T-cell (primary cell): ENCODE results near the gene MTF2. TPM values are rescaled to one million over a fixed set of nuclear protein-coding genes. Genes with fewer than 3 reads are reported as not detected.

Experiments used
- ATAC-seq, 4 experiments: fragments of 200-7000 bp in 3 of 4; fragments of 150-1000 bp in 1 of 4; cut with Tn5 transposase; replicated peaks in 1 of 4; 1 replicate in 3 of 4; 2 replicates in 1 of 4; pipeline ENCODE4 v1.10.0; 2021; ENCODE audit warnings: moderate library complexity in 3 of 4, mild to moderate bottlenecking in 2 of 4, moderate number of reproducible peaks in 1 of 4
- CTCF ChIA-PET, 2 donors: fragments of 300-600 bp; sonication (Branson Sonifier 250); formaldehyde crosslinking; loops; one replicate each; lab custom pipeline; 2022; ENCODE audit warnings: antibody characterized with exemption in 2 of 2; lab: Charles Lee
- POLR2A ChIA-PET, 2 donors: fragments of 300-600 bp; sonication (Branson Sonifier 250); formaldehyde crosslinking; loops; one replicate each; lab custom pipeline; 2022; ENCODE audit warnings: antibody characterized with exemption in 2 of 2; lab: Charles Lee
- DNase-seq, 35 experiments: peaks; one replicate each; pipeline versions ENCODE4 v3.0.0 to v3.0.0-alpha.2; 2013 to 2023
- H3K27ac ChIP-seq: one replicate; pipeline ENCODE4 v1.5.1; 2013; ENCODE audit warnings: low read length
- H3K27me3 ChIP-seq, 2 experiments: replicated peaks in 1 of 2; 1 replicate in 1 of 2; 2 replicates in 1 of 2; pipeline versions ENCODE4 v1.6.1 to v1.7.0; 2013; ENCODE audit warnings: low read length in 1 of 2, mixed read lengths in 1 of 2; ENCODE audit not compliant: control insufficient read depth in 2 of 2, insufficient read depth in 2 of 2; ENCODE audit errors: extremely low read depth in 1 of 2
- H3K36me3 ChIP-seq, 2 donors: 1 replicate in 1 of 2; 2 replicates in 1 of 2; pipeline versions ENCODE4 v1.6.1 to v1.7.0; 2013; ENCODE audit warnings: low read length in 1 of 2; ENCODE audit not compliant: control insufficient read depth in 2 of 2, insufficient read depth in 1 of 2; ENCODE audit errors: extremely low read depth in 1 of 2
- H3K4me1 ChIP-seq, 2 experiments: 1 replicate in 1 of 2; 2 replicates in 1 of 2; pipeline versions ENCODE4 v1.6.1 to v1.7.0; 2013; ENCODE audit warnings: low read length in 2 of 2, mixed read lengths in 1 of 2; ENCODE audit not compliant: insufficient read depth in 2 of 2, control insufficient read depth in 1 of 2; ENCODE audit errors: extremely low read depth in 1 of 2
- H3K4me3 ChIP-seq, 2 donors: 1 replicate in 1 of 2; 2 replicates in 1 of 2; pipeline versions ENCODE4 v1.5.1 to v1.7.0; 2013; ENCODE audit warnings: mild to moderate bottlenecking in 2 of 2, low read length in 1 of 2, moderate library complexity in 1 of 2; ENCODE audit not compliant: control insufficient read depth in 1 of 2; ENCODE audit errors: extremely low read depth in 1 of 2
- H3K9me3 ChIP-seq: 2 replicates; pipeline ENCODE4 v1.7.0; 2013
- H3K27ac Mint-ChIP-seq, 2 donors: one replicate each; pipeline ENCODE4 v1.8.0; 2020 to 2021; ENCODE audit warnings: mild to moderate bottlenecking in 2 of 2, mixed read lengths in 2 of 2
- H3K27me3 Mint-ChIP-seq, 2 donors: one replicate each; pipeline ENCODE4 v1.8.0; 2021 to 2022; ENCODE audit warnings: mixed read lengths in 2 of 2
- H3K36me3 Mint-ChIP-seq: one replicate; pipeline ENCODE4 v1.8.0; 2021; ENCODE audit warnings: mixed read lengths
- H3K4me1 Mint-ChIP-seq, 3 donors: one replicate each; pipeline ENCODE4 v1.8.0; 2020 to 2022; ENCODE audit warnings: mixed read lengths in 3 of 3, mild to moderate bottlenecking in 1 of 3
- H3K4me3 Mint-ChIP-seq, 3 donors: one replicate each; pipeline ENCODE4 v1.8.0; 2020 to 2022; ENCODE audit warnings: mild to moderate bottlenecking in 3 of 3, mixed read lengths in 3 of 3, moderate library complexity in 3 of 3
- H3K9me3 Mint-ChIP-seq, 3 donors: one replicate each; pipeline ENCODE4 v1.8.0; 2020 to 2022; ENCODE audit warnings: mixed read lengths in 3 of 3
- WGBS: methylation state at CpG from one replicate; pipeline ENCODE4 v1.1.5; 2013; ENCODE audit warnings: missing lambda C conversion rate; ENCODE audit not compliant: insufficient coverage; 5-methylcytosine and 5-hydroxymethylcytosine counted together
- total RNA-seq, 35 experiments: library from RNA in 6 of 35; stranded (reverse) in 6 of 35; fragments of 120-200 nt in 1 of 35; gene quantifications; one replicate each; pipeline versions ENCODE4 v1.2.1 to v1.2.4 and lab custom pipeline; 2013 to 2026

MTF2 gene
- total RNA-seq, 5 donors from 2014 or later (not counting 1 experiment from before 2014, with no cell fraction given), result 40.1 to 49.2 (median 47.4) TPM

GRCh38 chr1:93079685-93080141 is 630 bp downstream of the MTF2 start:
- Mint-ChIP-seq H3K27me3 (no peaks in the 10 kb centered on the region), H3K27ac (peak overlapping the region; percentile 98 to 99), H3K36me3 (peaks cover 18% of the 10 kb centered on the region), H3K9me3 (no peaks in the 10 kb centered on the region), H3K4me1 (peaks cover 53 to 66% (median 54%) of the 10 kb centered on the region in 3 donors), H3K4me3 (peak overlapping the region; percentile 97 to 100 (median 99))
- no peaks in the 10 kb centered on the region for H3K9me3 ChIP-seq
- no peaks in the 10 kb centered on the region for H3K36me3 ChIP-seq
- DNase-seq (peak in 12 of 35 experiments; percentile 0 to 42 (median 4)), ATAC-seq (peak in 1 of 4 experiments; percentile 2)
- H3K4me1 ChIP-seq, result peaks cover 18 to 31% of the 10 kb centered on the region in 2 experiments
- POLR2A ChIA-PET, result interaction anchor here (0.6 to 1.9 kb wide), 5 partner anchors 17 to 763 kb away, joined by 4 to 8 read pairs (median 5); no protein-coding TSS in a partner anchor
- H3K4me3 ChIP-seq, result peak overlapping the region; percentile 91 to 93
- peak overlapping the region; percentile 90 for H3K27ac ChIP-seq
- CTCF ChIA-PET, result interaction anchor here (0.5 to 2.1 kb wide), 35 partner anchors 9 to 766 kb away, joined by 3 to 10 read pairs (median 4); partner anchors contain the start of gene DIPK1A (in 1 of the 2)
- WGBS, result under 1% methylated on average over 12 of the region's 13 CpGs
- no peaks in the 10 kb centered on the region for H3K27me3 ChIP-seq

GRCh38 chr1:93080179-93080823 is 1.2 kb downstream of the MTF2 start:
- ATAC-seq (peak; percentile 61 to 71 (median 66)), DNase-seq (peak in 3 of 35 experiments; percentile 11 to 75 (median 17))
- peaks cover 18 to 31% of the 10 kb centered on the region in 2 experiments for H3K4me1 ChIP-seq
- Mint-ChIP-seq H3K27me3 (no peaks in the 10 kb centered on the region), H3K4me1 (peaks cover 55 to 68% (median 56%) of the 10 kb centered on the region in 3 donors), H3K36me3 (peaks cover 20% of the 10 kb centered on the region), H3K27ac (peak overlapping the region; percentile 98 to 99), H3K9me3 (no peaks in the 10 kb centered on the region), H3K4me3 (peak overlapping the region; percentile 97 to 100 (median 99))
- no peaks in the 10 kb centered on the region for H3K36me3 ChIP-seq
- peak overlapping the region; percentile 90 for H3K27ac ChIP-seq
- POLR2A ChIA-PET, result interaction anchor here (0.6 to 1.9 kb wide), 6 partner anchors 15 to 118 kb away, joined by 3 to 8 read pairs (median 4); no protein-coding TSS in a partner anchor
- peak overlapping the region; percentile 91 to 93 for H3K4me3 ChIP-seq
- no peaks in the 10 kb centered on the region for H3K27me3 ChIP-seq
- CTCF ChIA-PET, result interaction anchor here (0.5 to 1.9 kb wide), 36 partner anchors 9 to 765 kb away, joined by 3 to 10 read pairs (median 4); partner anchors contain the start of genes DIPK1A (in 1 of the 2) and DR1 (in 1 of the 2)
- no CpG with 5 or more reads among the region's 5 CpGs for WGBS
- H3K9me3 ChIP-seq, result no peaks in the 10 kb centered on the region

- ChIA-PET POLR2A (interaction anchor here in 1 of 2 donors (0.6 kb wide), 2 partner anchors 223 to 528 kb away, joined by 3 read pairs; no protein-coding TSS in a partner anchor), CTCF (interaction anchor here in 1 of 2 donors (0.6 kb wide), 2 partner anchors 222 to 455 kb away, joined by 3 to 4 read pairs; no protein-coding TSS in a partner anchor)
- Mint-ChIP-seq H3K27ac (peak overlapping the region; percentile 19 to 64), H3K4me3 (peak overlapping the region; percentile 54 to 100 (median 99)), H3K4me1 (peaks cover 66 to 81% (median 68%) of the 10 kb centered on the region in 3 donors), H3K36me3 (peaks cover 30% of the 10 kb centered on the region), H3K27me3 (no peaks in the 10 kb centered on the region), H3K9me3 (no peaks in the 10 kb centered on the region)
- Histone ChIP-seq H3K4me1 (peaks cover 26 to 31% of the 10 kb centered on the region in 2 experiments), H3K36me3 (peaks cover 0 to 7% of the 10 kb centered on the region in 2 donors), H3K9me3 (no peaks in the 10 kb centered on the region), H3K27me3 (no peaks in the 10 kb centered on the region), H3K27ac (peak overlapping the region; percentile 11), H3K4me3 (no peak overlapping the region)
- ATAC-seq (no peak), DNase-seq (no peak)
Observed at GRCh38 chr1:93081716-93082115, 2.6 kb downstream of the MTF2 start.

GRCh38 chr1:93082313-93082712 is 3.2 kb downstream of the MTF2 start:
- H3K27ac ChIP-seq, result no peak overlapping the region
- DNase-seq (no peak), ATAC-seq (no peak)
- H3K27me3 ChIP-seq, result no peaks in the 10 kb centered on the region
- no peaks in the 10 kb centered on the region for H3K9me3 ChIP-seq
- Mint-ChIP-seq H3K9me3 (no peaks in the 10 kb centered on the region), H3K27me3 (no peaks in the 10 kb centered on the region), H3K4me1 (peaks cover 69 to 82% (median 73%) of the 10 kb centered on the region in 3 donors), H3K4me3 (peak overlapping the region in 1 of 3 donors; percentile 100), H3K27ac (no peak overlapping the region), H3K36me3 (peaks cover 32% of the 10 kb centered on the region)
- no peak overlapping the region for H3K4me3 ChIP-seq
- H3K36me3 ChIP-seq, result peaks cover 0 to 7% of the 10 kb centered on the region in 2 donors
- ChIA-PET POLR2A (interaction anchor here in 1 of 2 donors (0.6 kb wide), 1 partner anchor 528 kb away, joined by 3 read pairs; no protein-coding TSS in a partner anchor), CTCF (interaction anchor here in 1 of 2 donors (0.6 kb wide), 2 partner anchors 223 to 456 kb away, joined by 3 to 4 read pairs; no protein-coding TSS in a partner anchor)
- H3K4me1 ChIP-seq, result peaks cover 26 to 31% of the 10 kb centered on the region in 2 experiments
- 60% methylated on average over 1 of the region's 3 CpGs for WGBS

GRCh38 chr1:93083979-93084378 is 4.9 kb downstream of the MTF2 start:
- Histone ChIP-seq H3K4me3 (no peak overlapping the region), H3K27ac (no peak overlapping the region), H3K4me1 (peaks cover 22 to 25% of the 10 kb centered on the region in 2 experiments), H3K36me3 (peaks cover 0 to 7% of the 10 kb centered on the region in 2 donors), H3K27me3 (no peaks in the 10 kb centered on the region), H3K9me3 (no peaks in the 10 kb centered on the region)
- peaks cover 69 to 76% (median 71%) of the 10 kb centered on the region in 3 donors for H3K4me1 Mint-ChIP-seq
- no peak overlapping the region for H3K4me3 Mint-ChIP-seq
- no peaks in the 10 kb centered on the region for H3K27me3 Mint-ChIP-seq
- DNase-seq (no peak), ATAC-seq (no peak)
- no CpG with 5 or more reads among the region's 2 CpGs for WGBS
- ChIA-PET CTCF (interaction anchor here in 1 of 2 donors (0.6 kb wide), 1 partner anchor 8 kb away, joined by 3 read pairs; no protein-coding TSS in a partner anchor), POLR2A (no interaction called here)
- H3K9me3 Mint-ChIP-seq, result no peaks in the 10 kb centered on the region
- peaks cover 32% of the 10 kb centered on the region for H3K36me3 Mint-ChIP-seq
- H3K27ac Mint-ChIP-seq, result no peak overlapping the region

GRCh38 chr1:93087532-93087931 is 8.4 kb downstream of the MTF2 start:
- Histone ChIP-seq H3K36me3 (peaks cover 0 to 7% of the 10 kb centered on the region in 2 donors), H3K27ac (no peak overlapping the region), H3K9me3 (no peaks in the 10 kb centered on the region), H3K4me3 (no peak overlapping the region), H3K4me1 (peaks cover 3 to 12% of the 10 kb centered on the region in 2 experiments), H3K27me3 (no peaks in the 10 kb centered on the region)
- Mint-ChIP-seq H3K27me3 (no peaks in the 10 kb centered on the region), H3K27ac (no peak overlapping the region), H3K9me3 (no peaks in the 10 kb centered on the region), H3K4me1 (peaks cover 68 to 75% (median 73%) of the 10 kb centered on the region in 3 donors), H3K36me3 (peaks cover 39% of the 10 kb centered on the region), H3K4me3 (no peak overlapping the region)
- ATAC-seq (no peak), DNase-seq (no peak)
- no CpG with 5 or more reads among the region's 2 CpGs for WGBS
- POLR2A ChIA-PET, result no interaction called here
- CTCF ChIA-PET, result interaction anchor here in 1 of 2 donors (0.7 kb wide), 1 partner anchor 251 kb away, joined by 3 read pairs; no protein-coding TSS in a partner anchor
